Measurements from ENCODE around the gene AUTS2.

- TF ChIP-seq CTCF (IDR thresholded peaks at IDR 0.05) (no peak), POLR2AphosphoS5 (IDR thresholded peaks at IDR 0.05) (no peak), EP300 (IDR thresholded peaks at IDR 0.05; ENCODE audit: low read depth) (no peak), POLR2A (IDR thresholded peaks at IDR 0.05) (no peak)
Measured at GRCh38 chr7:69619054-69619453, 20.8 kb downstream of the AUTS2 start.
